Smooth muscle cell (in vitro differentiated cells): ENCODE data around the gene GLRA1. TPM values are rescaled to one million over a fixed set of nuclear protein-coding genes. Genes with fewer than 3 reads are reported as not detected.
"Not testable (repeated sequence)": the region's sequence is repeated elsewhere in the genome, so short reads cannot be mapped to it uniquely, and the experiment has no call there.

Source experiments
- DNase-seq: peaks from one replicate; lab custom pipeline; 2025; ENCODE audit not compliant: unreplicated experiment; lab: John Stamatoyannopoulos, UW
- H2AFZ ChIP-seq: fragments of 200-600 bp; sonication (generic); 2 replicates; pipeline ENCODE4 v1.6.0; 2016; ENCODE audit warnings: antibody characterized with exemption, low read depth, mild to moderate bottlenecking
- H3F3A ChIP-seq: fragments of 200-600 bp; sonication (generic); 2 replicates; pipeline ENCODE4 v1.6.0; 2017; ENCODE audit warnings: antibody characterized with exemption, low read depth
- H3K27ac ChIP-seq: fragments of 200-600 bp; sonication (generic); 2 replicates; pipeline ENCODE4 v1.5.1; 2016; ENCODE audit warnings: low read depth, mild to moderate bottlenecking
- H3K27me3 ChIP-seq: fragments of 200-600 bp; sonication (generic); 2 replicates; pipeline ENCODE4 v1.6.1; 2016; ENCODE audit warnings: low read depth, mild to moderate bottlenecking
- H3K36me3 ChIP-seq: fragments of 200-600 bp; sonication (generic); 2 replicates; pipeline ENCODE4 v1.5.1; 2016; ENCODE audit warnings: low read depth
- H3K4me1 ChIP-seq: fragments of 200-600 bp; sonication (generic); 2 replicates; pipeline ENCODE4 v1.5.1; 2016; ENCODE audit warnings: low read depth
- H3K4me2 ChIP-seq: fragments of 200-600 bp; sonication (generic); 2 replicates; pipeline ENCODE4 v1.6.0; 2016; ENCODE audit warnings: mild to moderate bottlenecking
- H3K4me3 ChIP-seq: fragments of 200-600 bp; sonication (generic); 2 replicates; pipeline ENCODE4 v1.5.1; 2016; ENCODE audit warnings: mild to moderate bottlenecking
- H3K79me2 ChIP-seq: fragments of 200-600 bp; sonication (generic); 2 replicates; pipeline ENCODE4 v1.6.0; 2016; ENCODE audit warnings: low read depth, mild to moderate bottlenecking
- H3K9ac ChIP-seq: fragments of 200-600 bp; sonication (generic); 2 replicates; pipeline ENCODE4 v1.6.0; 2016; ENCODE audit warnings: low read depth
- H3K9me3 ChIP-seq: fragments of 200-600 bp; sonication (generic); replicated peaks from 2 replicates; pipeline ENCODE4 v1.5.1; 2016; ENCODE audit warnings: low read depth
- H4K20me1 ChIP-seq: fragments of 200-600 bp; sonication (generic); 2 replicates; pipeline ENCODE4 v1.6.0; 2016; ENCODE audit warnings: low read depth
- CTCF ChIP-seq: fragments of 200-600 bp; sonication (generic); IDR thresholded peaks from 2 replicates; pipeline ENCODE4 v1.5.1; 2017; ENCODE audit warnings: borderline replicate concordance, mild to moderate bottlenecking, antibody characterized with exemption; ENCODE audit not compliant: insufficient read depth, poor library complexity, severe bottlenecking
- WGBS: methylation state at CpG from one replicate; pipeline ENCODE4 v1.1.7; 2016; ENCODE audit warnings: low lambda C conversion rate; 5-methylcytosine and 5-hydroxymethylcytosine counted together
- polyA plus RNA-seq: library from polyadenylated mRNA; unstranded; fragments of >200 nt; fragmentation: Nextera tagmentation; extraction: Ambion mirVana; gene quantifications from 2 replicates; pipeline ENCODE4 v1.2.1, GENCODE V29; 2016
- total RNA-seq: library from RNA; depleted of rRNA; stranded (reverse); fragments of >200 nt; gene quantifications from 2 replicates; pipeline ENCODE4 v1.2.3, GENCODE V29; 2014

GLRA1 gene
- total and polyA plus RNA-seq, 2 experiments from 2014 or later, result not detected

- Histone ChIP-seq H3K27ac (peak overlapping the region; percentile 24), H3K4me3 (no peak overlapping the region), H3K27me3 (no peaks in the 10 kb centered on the region), H3K36me3 (no peaks in the 10 kb centered on the region), H4K20me1 (peaks cover 100% of the 10 kb centered on the region), H2AFZ (no peak overlapping the region), H3K4me1 (peaks cover 3% of the 10 kb centered on the region), H3K9me3 (no peaks in the 10 kb centered on the region), H3K79me2 (peaks cover 100% of the 10 kb centered on the region), H3K4me2 (no peak overlapping the region), H3F3A (no peaks in the 10 kb centered on the region), H3K9ac (peak overlapping the region; percentile 10)
- TF ChIP-seq CTCF, result no peak
- 77% methylated on average over 3 of the region's 3 CpGs for WGBS
- DNase-seq, result no peak
Measured at GRCh38 chr5:151784141-151784540, 140.5 kb downstream of the GLRA1 start.

- H3K27me3 ChIP-seq, H3K9me3 ChIP-seq, H3K4me3 ChIP-seq, H3K36me3 ChIP-seq, H3K4me1 ChIP-seq, H3K9ac ChIP-seq, DNase-seq, H3F3A ChIP-seq, H2AFZ ChIP-seq, H3K27ac ChIP-seq, H3K4me2 ChIP-seq: not testable (repeated sequence)
- peaks cover 100% of the 10 kb centered on the region for H3K79me2 ChIP-seq
- WGBS, result 97% methylated on average over 16 of the region's 16 CpGs
- H4K20me1 ChIP-seq, result peaks cover 100% of the 10 kb centered on the region
Measured at GRCh38 chr5:151783664-151784063, 141.0 kb downstream of the GLRA1 start.

- no peak overlapping the region for H3K4me2 ChIP-seq
- H3K36me3 ChIP-seq, result no peaks in the 10 kb centered on the region
- no peak overlapping the region for H3K4me3 ChIP-seq
- no peak for DNase-seq
- WGBS, result 93% methylated on average over 1 of the region's 1 CpG
- no peak overlapping the region for H3K27ac ChIP-seq
- H3K27me3 ChIP-seq, result no peaks in the 10 kb centered on the region
- H3K9me3 ChIP-seq, result no peaks in the 10 kb centered on the region
- H3K4me1 ChIP-seq, result peaks cover 9% of the 10 kb centered on the region
- H3K79me2 ChIP-seq, result peaks cover 100% of the 10 kb centered on the region
- H3F3A ChIP-seq, result no peaks in the 10 kb centered on the region
- H2AFZ ChIP-seq, result no peak overlapping the region
- H4K20me1 ChIP-seq, result peaks cover 100% of the 10 kb centered on the region
- no peak overlapping the region for H3K9ac ChIP-seq
- no peak for TF ChIP-seq CTCF
Measured at GRCh38 chr5:151781201-151781600, 143.4 kb downstream of the GLRA1 start.

GRCh38 chr5:151780348-151780747, 144.3 kb downstream of the GLRA1 start:
- WGBS, result 74% methylated on average over 11 of the region's 11 CpGs
- no peaks in the 10 kb centered on the region for H3K36me3 ChIP-seq
- no peaks in the 10 kb centered on the region for H3F3A ChIP-seq
- H3K4me2 ChIP-seq, result no peak overlapping the region
- H4K20me1 ChIP-seq, result peaks cover 100% of the 10 kb centered on the region
- peaks cover 100% of the 10 kb centered on the region for H3K79me2 ChIP-seq
- H3K9me3 ChIP-seq, result no peaks in the 10 kb centered on the region
- no peak overlapping the region for H3K4me3 ChIP-seq
- no peak overlapping the region for H3K27ac ChIP-seq
- TF ChIP-seq CTCF, result no peak
- no peaks in the 10 kb centered on the region for H3K27me3 ChIP-seq
- no peak overlapping the region for H3K9ac ChIP-seq
- no peak overlapping the region for H2AFZ ChIP-seq
- H3K4me1 ChIP-seq, result peaks cover 11% of the 10 kb centered on the region
- no peak for DNase-seq
